HG02840 (cell line): ENCODE data around the gene LMF1.

Experiments used
- ATAC-seq: cut with Tn5 transposase; IDR thresholded peaks from one replicate; pipeline ENCODE4 v1.9.1; 2021; ENCODE audit warnings: mild to moderate bottlenecking, moderate library complexity, moderate number of reproducible peaks; ENCODE audit not compliant: unreplicated experiment, low FRiP score

LMF1 gene

GRCh38 chr16:1003391-1004347, 32.9 kb upstream of the LMF1 start:
- ATAC-seq: no peak

GRCh38 chr16:1002399-1003166, 31.8 kb upstream of the LMF1 start:
- no peak for ATAC-seq

- no peak for ATAC-seq
These were observed 30.3 kb upstream of the LMF1 start for GRCh38 chr16:1001096-1001495.

GRCh38 chr16:1000608-1001007, 29.8 kb upstream of the LMF1 start:
- ATAC-seq: no peak

GRCh38 chr16:999677-1000076, 28.9 kb upstream of the LMF1 start:
- ATAC-seq: no peak

- no peak for ATAC-seq
These were observed 27.8 kb upstream of the LMF1 start for GRCh38 chr16:998615-999014.

GRCh38 chr16:998211-998610, 27.4 kb upstream of the LMF1 start:
- ATAC-seq: no peak

- no peak for ATAC-seq
These were observed 26.8 kb upstream of the LMF1 start for GRCh38 chr16:997440-998051.

- ATAC-seq: no peak
These were observed 25.9 kb upstream of the LMF1 start for GRCh38 chr16:996681-997080.

- ATAC-seq: no peak
These were observed 25.0 kb upstream of the LMF1 start for GRCh38 chr16:995783-996182.

- ATAC-seq: no peak
These were observed 24.3 kb upstream of the LMF1 start for GRCh38 chr16:995087-995486.

- no peak for ATAC-seq
These were observed 22.9 kb upstream of the LMF1 start for GRCh38 chr16:993731-994130.

GRCh38 chr16:991773-992172, 21.0 kb upstream of the LMF1 start:
- no peak for ATAC-seq

GRCh38 chr16:991345-991744, 20.6 kb upstream of the LMF1 start:
- ATAC-seq: no peak

GRCh38 chr16:990516-991291, 19.9 kb upstream of the LMF1 start:
- ATAC-seq: no peak

GRCh38 chr16:989354-989814, 18.6 kb upstream of the LMF1 start:
- ATAC-seq: no peak

GRCh38 chr16:988471-989353, 17.9 kb upstream of the LMF1 start:
- ATAC-seq: no peak

GRCh38 chr16:987906-988305, 17.1 kb upstream of the LMF1 start:
- ATAC-seq: no peak

- ATAC-seq: no peak
These were observed 16.3 kb upstream of the LMF1 start for GRCh38 chr16:986925-987582.
